Colonic mucosa (tissue), 4 donors: ENCODE measurements around the gene KRT12. TPM values are rescaled to one million over a fixed set of nuclear protein-coding genes. Genes with fewer than 3 reads are reported as not detected.

ENCODE experiments used
- DNase-seq: peaks from one replicate; pipeline ENCODE4 v3.0.0-alpha.2; 2020
- H3K27ac ChIP-seq: fragments of 200-600 bp; one replicate; pipeline ENCODE4 v1.8.0; 2021
- H3K27me3 ChIP-seq: fragments of 200-600 bp; one replicate; pipeline ENCODE4 v1.8.0; 2021
- H3K36me3 ChIP-seq: fragments of 200-600 bp; one replicate; pipeline ENCODE4 v1.8.0; 2021
- H3K4me1 ChIP-seq: fragments of 200-600 bp; one replicate; pipeline ENCODE4 v1.8.0; 2021; ENCODE audit warnings: mild to moderate bottlenecking
- H3K4me3 ChIP-seq: fragments of 200-600 bp; one replicate; pipeline ENCODE4 v1.8.0; 2021
- H3K9ac ChIP-seq, 2 donors: one replicate each; pipeline ENCODE4 v1.7.0; 2013; ENCODE audit warnings: control low read depth in 2 of 2, low read depth in 2 of 2, low read length in 2 of 2
- H3K9me3 ChIP-seq: fragments of 200-600 bp; one replicate; pipeline ENCODE4 v1.8.0; 2021
- CTCF ChIP-seq: fragments of 200-600 bp; IDR thresholded peaks from one replicate; pipeline ENCODE4 v1.8.0; 2022; ENCODE audit warnings: antibody characterized with exemption, mild to moderate bottlenecking
- intact Hi-C: fragments of 100-400 bp; cut with DNase I; formaldehyde crosslinking; loops from one replicate; pipeline ENCODE4 v1.14.1; 2022
- total RNA-seq, 2 donors: library from RNA; stranded (reverse); fragmentation: NEBNext Ultra II Directional in 1 of 2; extraction: Animal tissue kit (Norgen Biotek cat#: 25700) in 1 of 2; gene quantifications; one replicate each; pipeline ENCODE4 v1.2.1, GENCODE V29; 2021
- donor health status: healthy.
- donor health status: DM: no; HTN: no; CAD: no.
- donor health status: DM: no; HTN: no; CAD: no.

The KRT12 gene
- total RNA-seq, 2 donors from 2014 or later = 2.2 to 4.4 TPM

- H3K27ac ChIP-seq = no peak within 1 kb of the TSS
- no peak for TF ChIP-seq CTCF
Observed at GRCh38 chr17:40822132-40822812, 44.8 kb downstream of the KRT12 start, which contains the start of gene KRT10. Gene KRT10 (minus strand): TSS chr17:40822614. CDS start chr17:40822585, 29 bp downstream.

GRCh38 chr17:40821536-40821935, 45.5 kb downstream of the KRT12 start:
- no peaks in the 10 kb centered on the region for H3K27me3 ChIP-seq
- H3K27ac ChIP-seq = no peak overlapping the region
- H3K9ac ChIP-seq = no peak overlapping the region
- intact Hi-C loops = no loop called here
- no peak for DNase-seq
- no peaks in the 10 kb centered on the region for H3K4me1 ChIP-seq
- no peaks in the 10 kb centered on the region for H3K9me3 ChIP-seq
- no peak for TF ChIP-seq CTCF
- H3K36me3 ChIP-seq = no peaks in the 10 kb centered on the region
- no peak overlapping the region for H3K4me3 ChIP-seq

More at GRCh38 chr17:40822132-40822812, 44.8 kb downstream of the KRT12 start, which contains the start of gene KRT10:
- H3K9ac ChIP-seq = no peak within 1 kb of the TSS
- no peak for DNase-seq
- no peaks in the 10 kb centered on the region for H3K9me3 ChIP-seq
- no peak within 1 kb of the TSS for H3K4me3 ChIP-seq
- H3K36me3 ChIP-seq = no peaks in the 10 kb centered on the region
- no peaks in the 10 kb centered on the region for H3K4me1 ChIP-seq
- intact Hi-C loops = no loop called here
- H3K27me3 ChIP-seq = no peaks in the 10 kb centered on the region

- no peak overlapping the region for H3K4me3 ChIP-seq
- no peaks in the 10 kb centered on the region for H3K27me3 ChIP-seq
- H3K36me3 ChIP-seq = no peaks in the 10 kb centered on the region
- intact Hi-C loops = no loop called here
- no peak overlapping the region for H3K27ac ChIP-seq
- TF ChIP-seq CTCF = no peak
- no peaks in the 10 kb centered on the region for H3K4me1 ChIP-seq
- H3K9me3 ChIP-seq = no peaks in the 10 kb centered on the region
- H3K9ac ChIP-seq = no peak overlapping the region
- DNase-seq = no peak
Observed at GRCh38 chr17:40820228-40820838, 46.7 kb downstream of the KRT12 start.

- no peak for TF ChIP-seq CTCF
- Histone ChIP-seq H3K4me3 (peak overlapping the region; percentile 60), H3K27me3 (no peaks in the 10 kb centered on the region), H3K9me3 (no peaks in the 10 kb centered on the region), H3K36me3 (no peaks in the 10 kb centered on the region), H3K27ac (peak overlapping the region; percentile 15), H3K4me1 (no peaks in the 10 kb centered on the region), H3K9ac (no peak overlapping the region)
- no peak for DNase-seq
- intact Hi-C loops = no loop called here
Observed at GRCh38 chr17:40819528-40820125, 47.4 kb downstream of the KRT12 start.

GRCh38 chr17:40818733-40819527, 48.1 kb downstream of the KRT12 start:
- TF ChIP-seq CTCF = no peak
- H3K36me3 ChIP-seq = no peaks in the 10 kb centered on the region

More at GRCh38 chr17:40818733-40819527, 48.1 kb downstream of the KRT12 start:
- no peaks in the 10 kb centered on the region for H3K9me3 ChIP-seq
- no peaks in the 10 kb centered on the region for H3K4me1 ChIP-seq
- H3K9ac ChIP-seq = peak overlapping the region; percentile 26 to 40
- intact Hi-C loops = no loop called here
- peak overlapping the region; percentile 60 for H3K4me3 ChIP-seq
- DNase-seq = peak; percentile 78
- no peaks in the 10 kb centered on the region for H3K27me3 ChIP-seq
- peak overlapping the region; percentile 82 for H3K27ac ChIP-seq
